HepG2 (cell line): ENCODE data around the gene CLCN2. TPM values are rescaled to one million over a fixed set of nuclear protein-coding genes. Genes with fewer than 3 reads are reported as not detected.

Experiments
- HNRNPLL ChIP-seq: fragments of 200-400 bp; formaldehyde crosslinking; IDR thresholded peaks from 2 replicates; pipeline ENCODE4 v1.6.1; 2017; ENCODE audit warnings: mild to moderate bottlenecking, low read depth, low read length; ENCODE audit not compliant: poor library complexity, severe bottlenecking
- IKZF5 ChIP-seq: IDR thresholded peaks from 2 replicates; pipeline ENCODE4 v1.6.1; 2018; ENCODE audit warnings: missing genetic modification reagents, mild to moderate bottlenecking, missing compliant biosample characterization
- MBNL3 ChIP-seq: fragments of 250-450 bp; sonication (Bioruptor Pico); conservative IDR thresholded peaks from 2 replicates; pipeline ENCODE4 v1.8.0; 2022; ENCODE audit warnings: mild to moderate bottlenecking, inconsistent platforms
- MZF1 ChIP-seq: sonication (generic); formaldehyde crosslinking; IDR thresholded peaks from 2 replicates; pipeline ENCODE4 v1.8.1; 2023; ENCODE audit warnings: mild to moderate bottlenecking, missing genetic modification reagents, borderline replicate concordance
- NCOA1 ChIP-seq: sonication (generic); formaldehyde crosslinking; IDR thresholded peaks from 2 replicates; pipeline ENCODE4 v1.9.0; 2021; ENCODE audit warnings: missing genetic modification reagents
- NFE2 ChIP-seq: sonication (generic); formaldehyde crosslinking; IDR thresholded peaks from 2 replicates; pipeline ENCODE4 v1.4.0; 2020; ENCODE audit warnings: missing genetic modification reagents
- NR1H2 ChIP-seq: sonication (generic); formaldehyde crosslinking; IDR thresholded peaks from 2 replicates; pipeline ENCODE4 v1.8.1; 2022; ENCODE audit warnings: low read depth, missing genetic modification reagents, borderline replicate concordance
- ZNF101 ChIP-seq: sonication (generic); formaldehyde crosslinking; IDR thresholded peaks from 2 replicates; pipeline ENCODE4 v1.4.0; 2020; ENCODE audit warnings: mild to moderate bottlenecking, low read depth, missing genetic modification reagents, borderline replicate concordance
- ZNF230 ChIP-seq: sonication (generic); formaldehyde crosslinking; IDR thresholded peaks from 2 replicates; pipeline ENCODE4 v1.4.0; 2020; ENCODE audit warnings: mild to moderate bottlenecking, missing genetic modification reagents
- ZNF33B ChIP-seq: sonication (generic); formaldehyde crosslinking; IDR thresholded peaks from 2 replicates; pipeline ENCODE4 v1.5.1; 2020; ENCODE audit warnings: mild to moderate bottlenecking, missing genetic modification reagents
- ZNF382 ChIP-seq: sonication (generic); formaldehyde crosslinking; IDR thresholded peaks from 2 replicates; pipeline ENCODE4 v1.5.0; 2020; ENCODE audit warnings: missing genetic modification reagents, mild to moderate bottlenecking, borderline replicate concordance
- ZNF572 ChIP-seq: sonication (generic); formaldehyde crosslinking; IDR thresholded peaks from 2 replicates; pipeline ENCODE4 v1.5.1; 2020; ENCODE audit warnings: mild to moderate bottlenecking, missing genetic modification reagents
- ZNF629 ChIP-seq: sonication (generic); formaldehyde crosslinking; conservative IDR thresholded peaks from 2 replicates; pipeline ENCODE4 v1.5.0; 2020; ENCODE audit warnings: missing genetic modification reagents
- ZNF672 ChIP-seq: sonication (generic); formaldehyde crosslinking; IDR thresholded peaks from 2 replicates; pipeline ENCODE4 v1.8.1; 2022; ENCODE audit warnings: missing genetic modification reagents
- polyA plus RNA-seq, 8 experiments: library from polyadenylated mRNA; depleted of rRNA in 3 of 8; stranded (reverse) in 7 of 8; unstranded in 1 of 8; fragments of >200 nt; fragmentation: Illumina TruSeq in 4 of 8; extraction: Trizol in 4 of 8; gene quantifications; 2 replicates each; pipeline versions ENCODE4 v1.2.1 to v1.2.3, GENCODE V29; 2011 to 2016; ENCODE audit warnings: low read depth in 4 of 8, missing spikeins in 1 of 8, mixed read lengths in 1 of 8; ENCODE audit not compliant: insufficient read depth in 1 of 8
- total RNA-seq, 5 experiments: library from RNA; depleted of rRNA; stranded (reverse); fragments of >200 nt; fragmentation: Illumina TruSeq; extraction: Trizol; gene quantifications; 2 replicates each; pipeline ENCODE4 v1.2.3, GENCODE V29; 2016; ENCODE audit warnings: low read depth in 1 of 5
- TF ChIP-seq, protein P1 (sequence below): sonication (generic); formaldehyde crosslinking; IDR thresholded peaks from 2 replicates; pipeline ENCODE4 v1.5.0; 2020; ENCODE audit warnings: missing genetic modification reagents, mild to moderate bottlenecking, borderline replicate concordance
- TF ChIP-seq, protein P2 (sequence below): sonication (generic); formaldehyde crosslinking; IDR thresholded peaks from 2 replicates; pipeline ENCODE4 v1.4.0; 2020; ENCODE audit warnings: missing genetic modification reagents, borderline replicate concordance
- TF ChIP-seq, protein P3 (sequence below): IDR thresholded peaks from 2 replicates; pipeline ENCODE4 v1.6.1; 2016; ENCODE audit warnings: low read depth, missing genetic modification reagents, missing compliant biosample characterization

CLCN2 gene
- total and polyA plus RNA-seq, 2 of the 13 experiments (the other 11 are each of a cell fraction or from before 2014, with no cell fraction given), result 11.4 to 13.5 TPM

- no peak for TF ChIP-seq ZNF382 (CRISPR knock-in tag)
- TF ChIP-seq ZNF572 (CRISPR knock-in tag), result peak; percentile 81; the same call in 1 of the 2 replicates
- no peak for TF ChIP-seq NR1H2
- TF ChIP-seq ZNF101 (CRISPR knock-in tag), result 0 out of 2 replicates have a peak, but pooled peaks have one; percentile 59
- no peak for TF ChIP-seq ZNF672 (CRISPR knock-in tag)
- TF ChIP-seq ZNF33B (CRISPR knock-in tag), result peak; percentile 84; the same call in 1 of the 2 replicates
- TF ChIP-seq, protein P1, sequence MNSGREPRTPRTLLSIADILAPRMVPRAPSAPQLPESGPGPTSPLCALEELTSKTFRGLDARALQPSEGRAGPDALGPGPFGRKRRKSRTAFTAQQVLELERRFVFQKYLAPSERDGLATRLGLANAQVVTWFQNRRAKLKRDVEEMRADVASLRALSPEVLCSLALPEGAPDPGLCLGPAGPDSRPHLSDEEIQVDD, result no peak
- no peak for TF ChIP-seq MBNL3 (CRISPR knock-in tag)
- TF ChIP-seq NFE2 (CRISPR knock-in tag), result no peak
- TF ChIP-seq, protein P2, sequence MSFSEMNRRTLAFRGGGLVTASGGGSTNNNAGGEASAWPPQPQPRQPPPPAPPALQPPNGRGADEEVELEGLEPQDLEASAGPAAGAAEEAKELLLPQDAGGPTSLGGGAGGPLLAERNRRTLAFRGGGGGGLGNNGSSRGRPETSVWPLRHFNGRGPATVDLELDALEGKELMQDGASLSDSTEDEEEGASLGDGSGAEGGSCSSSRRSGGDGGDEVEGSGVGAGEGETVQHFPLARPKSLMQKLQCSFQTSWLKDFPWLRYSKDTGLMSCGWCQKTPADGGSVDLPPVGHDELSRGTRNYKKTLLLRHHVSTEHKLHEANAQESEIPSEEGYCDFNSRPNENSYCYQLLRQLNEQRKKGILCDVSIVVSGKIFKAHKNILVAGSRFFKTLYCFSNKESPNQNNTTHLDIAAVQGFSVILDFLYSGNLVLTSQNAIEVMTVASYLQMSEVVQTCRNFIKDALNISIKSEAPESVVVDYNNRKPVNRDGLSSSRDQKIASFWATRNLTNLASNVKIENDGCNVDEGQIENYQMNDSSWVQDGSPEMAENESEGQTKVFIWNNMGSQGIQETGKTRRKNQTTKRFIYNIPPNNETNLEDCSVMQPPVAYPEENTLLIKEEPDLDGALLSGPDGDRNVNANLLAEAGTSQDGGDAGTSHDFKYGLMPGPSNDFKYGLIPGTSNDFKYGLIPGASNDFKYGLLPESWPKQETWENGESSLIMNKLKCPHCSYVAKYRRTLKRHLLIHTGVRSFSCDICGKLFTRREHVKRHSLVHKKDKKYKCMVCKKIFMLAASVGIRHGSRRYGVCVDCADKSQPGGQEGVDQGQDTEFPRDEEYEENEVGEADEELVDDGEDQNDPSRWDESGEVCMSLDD (CRISPR knock-in tag), result peak; percentile 28; the same call in 1 of the 2 replicates
- peak; percentile 87; the same call in 1 of the 2 replicates for TF ChIP-seq ZNF230 (CRISPR knock-in tag)
- peak; percentile 83; the same call in 1 of the 2 replicates for TF ChIP-seq IKZF5 (CRISPR knock-in tag)
- TF ChIP-seq ZNF629, result peak; percentile 5; the same call in 1 of the 2 replicates
- peak; percentile 81; the same call in 1 of the 2 replicates for TF ChIP-seq NCOA1 (CRISPR knock-in tag)
- TF ChIP-seq MZF1, result no peak
- peak; percentile 63 for TF ChIP-seq HNRNPLL
- TF ChIP-seq, protein P3, sequence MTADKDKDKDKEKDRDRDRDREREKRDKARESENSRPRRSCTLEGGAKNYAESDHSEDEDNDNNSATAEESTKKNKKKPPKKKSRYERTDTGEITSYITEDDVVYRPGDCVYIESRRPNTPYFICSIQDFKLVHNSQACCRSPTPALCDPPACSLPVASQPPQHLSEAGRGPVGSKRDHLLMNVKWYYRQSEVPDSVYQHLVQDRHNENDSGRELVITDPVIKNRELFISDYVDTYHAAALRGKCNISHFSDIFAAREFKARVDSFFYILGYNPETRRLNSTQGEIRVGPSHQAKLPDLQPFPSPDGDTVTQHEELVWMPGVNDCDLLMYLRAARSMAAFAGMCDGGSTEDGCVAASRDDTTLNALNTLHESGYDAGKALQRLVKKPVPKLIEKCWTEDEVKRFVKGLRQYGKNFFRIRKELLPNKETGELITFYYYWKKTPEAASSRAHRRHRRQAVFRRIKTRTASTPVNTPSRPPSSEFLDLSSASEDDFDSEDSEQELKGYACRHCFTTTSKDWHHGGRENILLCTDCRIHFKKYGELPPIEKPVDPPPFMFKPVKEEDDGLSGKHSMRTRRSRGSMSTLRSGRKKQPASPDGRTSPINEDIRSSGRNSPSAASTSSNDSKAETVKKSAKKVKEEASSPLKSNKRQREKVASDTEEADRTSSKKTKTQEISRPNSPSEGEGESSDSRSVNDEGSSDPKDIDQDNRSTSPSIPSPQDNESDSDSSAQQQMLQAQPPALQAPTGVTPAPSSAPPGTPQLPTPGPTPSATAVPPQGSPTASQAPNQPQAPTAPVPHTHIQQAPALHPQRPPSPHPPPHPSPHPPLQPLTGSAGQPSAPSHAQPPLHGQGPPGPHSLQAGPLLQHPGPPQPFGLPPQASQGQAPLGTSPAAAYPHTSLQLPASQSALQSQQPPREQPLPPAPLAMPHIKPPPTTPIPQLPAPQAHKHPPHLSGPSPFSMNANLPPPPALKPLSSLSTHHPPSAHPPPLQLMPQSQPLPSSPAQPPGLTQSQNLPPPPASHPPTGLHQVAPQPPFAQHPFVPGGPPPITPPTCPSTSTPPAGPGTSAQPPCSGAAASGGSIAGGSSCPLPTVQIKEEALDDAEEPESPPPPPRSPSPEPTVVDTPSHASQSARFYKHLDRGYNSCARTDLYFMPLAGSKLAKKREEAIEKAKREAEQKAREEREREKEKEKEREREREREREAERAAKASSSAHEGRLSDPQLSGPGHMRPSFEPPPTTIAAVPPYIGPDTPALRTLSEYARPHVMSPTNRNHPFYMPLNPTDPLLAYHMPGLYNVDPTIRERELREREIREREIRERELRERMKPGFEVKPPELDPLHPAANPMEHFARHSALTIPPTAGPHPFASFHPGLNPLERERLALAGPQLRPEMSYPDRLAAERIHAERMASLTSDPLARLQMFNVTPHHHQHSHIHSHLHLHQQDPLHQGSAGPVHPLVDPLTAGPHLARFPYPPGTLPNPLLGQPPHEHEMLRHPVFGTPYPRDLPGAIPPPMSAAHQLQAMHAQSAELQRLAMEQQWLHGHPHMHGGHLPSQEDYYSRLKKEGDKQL (CRISPR knock-in tag), result 0 out of 2 replicates have a peak, but pooled peaks have one; percentile 39
Measured at GRCh38 chr3:184362668-184363546, 1.5 kb upstream of the CLCN2 start (continued).
